ENCODE measurements around the gene PTPN9. TPM values are rescaled to one million over a fixed set of nuclear protein-coding genes. Genes with fewer than 3 reads are reported as not detected.

PTPN9 gene
- total and polyA plus RNA-seq, 2 of the 13 experiments (the other 11 are each of a cell fraction or from before 2014, with no cell fraction given), result 16.6 to 19.9 TPM

DNA sequence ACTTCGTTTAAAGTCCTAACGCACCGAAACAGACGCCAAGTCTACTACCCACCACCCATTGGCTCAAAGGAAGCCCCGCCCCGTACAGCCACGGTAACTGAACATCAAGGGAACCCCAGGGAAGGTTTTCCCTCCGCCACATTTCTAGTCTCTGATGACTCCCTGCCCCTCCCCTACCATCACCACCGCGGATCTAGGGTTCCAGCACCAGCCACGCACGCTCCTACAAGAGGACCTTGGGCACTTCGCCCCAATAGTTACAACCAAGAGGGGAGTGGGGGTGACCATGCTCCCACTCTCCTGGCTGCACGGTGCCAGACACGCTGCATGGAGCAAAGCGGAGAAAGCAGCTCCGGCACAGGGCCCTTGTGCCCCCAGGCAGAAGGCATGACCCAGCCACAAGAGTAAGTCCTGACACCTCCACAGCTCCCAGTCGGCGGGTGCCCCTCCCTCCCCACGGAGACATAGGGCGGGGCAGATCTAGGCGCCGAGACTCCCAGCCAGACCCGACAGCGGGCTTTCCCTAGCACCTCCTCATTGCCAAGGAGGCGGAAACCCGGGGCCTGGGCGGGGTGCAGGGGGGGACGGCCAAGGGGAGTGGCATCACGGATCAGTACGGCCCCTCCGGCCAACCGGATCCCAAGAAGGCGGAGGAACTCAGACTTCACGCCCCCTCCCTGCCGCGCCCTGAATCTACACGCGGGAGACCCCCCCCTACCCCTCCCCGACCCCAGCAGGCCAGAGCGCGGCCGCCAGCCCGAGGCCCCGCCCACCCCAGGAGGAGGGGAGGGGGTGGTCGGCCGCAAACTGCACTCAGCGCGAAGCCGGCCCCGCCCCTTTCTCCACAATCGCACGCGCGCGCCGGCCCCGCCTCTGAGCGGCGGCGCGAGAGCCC is 128.6 kb downstream of the PTPN9 start (continued):
- TF ChIP-seq, protein P1, sequence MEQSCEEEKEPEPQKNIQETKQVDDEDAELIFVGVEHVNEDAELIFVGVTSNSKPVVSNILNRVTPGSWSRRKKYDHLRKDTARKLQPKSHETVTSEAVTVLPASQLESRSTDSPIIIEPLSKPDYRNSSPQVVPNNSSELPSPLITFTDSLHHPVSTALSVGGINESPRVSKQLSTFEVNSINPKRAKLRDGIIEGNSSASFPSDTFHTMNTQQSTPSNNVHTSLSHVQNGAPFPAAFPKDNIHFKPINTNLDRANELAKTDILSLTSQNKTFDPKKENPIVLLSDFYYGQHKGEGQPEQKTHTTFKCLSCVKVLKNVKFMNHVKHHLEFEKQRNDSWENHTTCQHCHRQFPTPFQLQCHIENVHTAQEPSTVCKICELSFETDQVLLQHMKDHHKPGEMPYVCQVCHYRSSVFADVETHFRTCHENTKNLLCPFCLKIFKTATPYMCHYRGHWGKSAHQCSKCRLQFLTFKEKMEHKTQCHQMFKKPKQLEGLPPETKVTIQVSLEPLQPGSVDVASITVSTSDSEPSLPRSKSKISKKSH (CRISPR knock-in tag; IDR thresholded peaks at IDR 0.05; ENCODE audit: borderline replicate concordance), result peak; percentile 91
- TF ChIP-seq ZNF550 (CRISPR knock-in tag; IDR thresholded peaks at IDR 0.05; ENCODE audit: borderline replicate concordance), result 0 out of 2 replicates have a peak, but pooled peaks have one; percentile 36
- no peak for TF ChIP-seq MIXL1 (CRISPR knock-in tag; IDR thresholded peaks at IDR 0.05)
- TF ChIP-seq, protein P2, sequence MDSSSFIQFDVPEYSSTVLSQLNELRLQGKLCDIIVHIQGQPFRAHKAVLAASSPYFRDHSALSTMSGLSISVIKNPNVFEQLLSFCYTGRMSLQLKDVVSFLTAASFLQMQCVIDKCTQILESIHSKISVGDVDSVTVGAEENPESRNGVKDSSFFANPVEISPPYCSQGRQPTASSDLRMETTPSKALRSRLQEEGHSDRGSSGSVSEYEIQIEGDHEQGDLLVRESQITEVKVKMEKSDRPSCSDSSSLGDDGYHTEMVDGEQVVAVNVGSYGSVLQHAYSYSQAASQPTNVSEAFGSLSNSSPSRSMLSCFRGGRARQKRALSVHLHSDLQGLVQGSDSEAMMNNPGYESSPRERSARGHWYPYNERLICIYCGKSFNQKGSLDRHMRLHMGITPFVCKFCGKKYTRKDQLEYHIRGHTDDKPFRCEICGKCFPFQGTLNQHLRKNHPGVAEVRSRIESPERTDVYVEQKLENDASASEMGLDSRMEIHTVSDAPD (CRISPR knock-in tag; IDR thresholded peaks at IDR 0.05), result 0 out of 2 replicates have a peak, but pooled peaks have one; percentile 49
- TF ChIP-seq, protein P3, sequence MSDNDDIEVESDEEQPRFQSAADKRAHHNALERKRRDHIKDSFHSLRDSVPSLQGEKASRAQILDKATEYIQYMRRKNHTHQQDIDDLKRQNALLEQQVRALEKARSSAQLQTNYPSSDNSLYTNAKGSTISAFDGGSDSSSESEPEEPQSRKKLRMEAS (IDR thresholded peaks at IDR 0.05), result no peak
- TF ChIP-seq SNAPC2 (CRISPR knock-in tag; IDR thresholded peaks at IDR 0.05), result peak; percentile 76; the same call in 1 of the 2 replicates
- TF ChIP-seq SALL1 (CRISPR knock-in tag; IDR thresholded peaks at IDR 0.05), result peak; percentile 69
- no peak for TF ChIP-seq RFX1 (IDR thresholded peaks at IDR 0.05)
- TF ChIP-seq, protein P4, sequence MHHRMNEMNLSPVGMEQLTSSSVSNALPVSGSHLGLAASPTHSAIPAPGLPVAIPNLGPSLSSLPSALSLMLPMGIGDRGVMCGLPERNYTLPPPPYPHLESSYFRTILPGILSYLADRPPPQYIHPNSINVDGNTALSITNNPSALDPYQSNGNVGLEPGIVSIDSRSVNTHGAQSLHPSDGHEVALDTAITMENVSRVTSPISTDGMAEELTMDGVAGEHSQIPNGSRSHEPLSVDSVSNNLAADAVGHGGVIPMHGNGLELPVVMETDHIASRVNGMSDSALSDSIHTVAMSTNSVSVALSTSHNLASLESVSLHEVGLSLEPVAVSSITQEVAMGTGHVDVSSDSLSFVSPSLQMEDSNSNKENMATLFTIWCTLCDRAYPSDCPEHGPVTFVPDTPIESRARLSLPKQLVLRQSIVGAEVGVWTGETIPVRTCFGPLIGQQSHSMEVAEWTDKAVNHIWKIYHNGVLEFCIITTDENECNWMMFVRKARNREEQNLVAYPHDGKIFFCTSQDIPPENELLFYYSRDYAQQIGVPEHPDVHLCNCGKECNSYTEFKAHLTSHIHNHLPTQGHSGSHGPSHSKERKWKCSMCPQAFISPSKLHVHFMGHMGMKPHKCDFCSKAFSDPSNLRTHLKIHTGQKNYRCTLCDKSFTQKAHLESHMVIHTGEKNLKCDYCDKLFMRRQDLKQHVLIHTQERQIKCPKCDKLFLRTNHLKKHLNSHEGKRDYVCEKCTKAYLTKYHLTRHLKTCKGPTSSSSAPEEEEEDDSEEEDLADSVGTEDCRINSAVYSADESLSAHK (CRISPR knock-in tag; IDR thresholded peaks at IDR 0.05; ENCODE audit: borderline replicate concordance), result no peak
- peak; percentile 37; the same call in 1 of the 2 replicates for TF ChIP-seq ZC3H13 (CRISPR knock-in tag; IDR thresholded peaks at IDR 0.05)
- TF ChIP-seq, protein P5, sequence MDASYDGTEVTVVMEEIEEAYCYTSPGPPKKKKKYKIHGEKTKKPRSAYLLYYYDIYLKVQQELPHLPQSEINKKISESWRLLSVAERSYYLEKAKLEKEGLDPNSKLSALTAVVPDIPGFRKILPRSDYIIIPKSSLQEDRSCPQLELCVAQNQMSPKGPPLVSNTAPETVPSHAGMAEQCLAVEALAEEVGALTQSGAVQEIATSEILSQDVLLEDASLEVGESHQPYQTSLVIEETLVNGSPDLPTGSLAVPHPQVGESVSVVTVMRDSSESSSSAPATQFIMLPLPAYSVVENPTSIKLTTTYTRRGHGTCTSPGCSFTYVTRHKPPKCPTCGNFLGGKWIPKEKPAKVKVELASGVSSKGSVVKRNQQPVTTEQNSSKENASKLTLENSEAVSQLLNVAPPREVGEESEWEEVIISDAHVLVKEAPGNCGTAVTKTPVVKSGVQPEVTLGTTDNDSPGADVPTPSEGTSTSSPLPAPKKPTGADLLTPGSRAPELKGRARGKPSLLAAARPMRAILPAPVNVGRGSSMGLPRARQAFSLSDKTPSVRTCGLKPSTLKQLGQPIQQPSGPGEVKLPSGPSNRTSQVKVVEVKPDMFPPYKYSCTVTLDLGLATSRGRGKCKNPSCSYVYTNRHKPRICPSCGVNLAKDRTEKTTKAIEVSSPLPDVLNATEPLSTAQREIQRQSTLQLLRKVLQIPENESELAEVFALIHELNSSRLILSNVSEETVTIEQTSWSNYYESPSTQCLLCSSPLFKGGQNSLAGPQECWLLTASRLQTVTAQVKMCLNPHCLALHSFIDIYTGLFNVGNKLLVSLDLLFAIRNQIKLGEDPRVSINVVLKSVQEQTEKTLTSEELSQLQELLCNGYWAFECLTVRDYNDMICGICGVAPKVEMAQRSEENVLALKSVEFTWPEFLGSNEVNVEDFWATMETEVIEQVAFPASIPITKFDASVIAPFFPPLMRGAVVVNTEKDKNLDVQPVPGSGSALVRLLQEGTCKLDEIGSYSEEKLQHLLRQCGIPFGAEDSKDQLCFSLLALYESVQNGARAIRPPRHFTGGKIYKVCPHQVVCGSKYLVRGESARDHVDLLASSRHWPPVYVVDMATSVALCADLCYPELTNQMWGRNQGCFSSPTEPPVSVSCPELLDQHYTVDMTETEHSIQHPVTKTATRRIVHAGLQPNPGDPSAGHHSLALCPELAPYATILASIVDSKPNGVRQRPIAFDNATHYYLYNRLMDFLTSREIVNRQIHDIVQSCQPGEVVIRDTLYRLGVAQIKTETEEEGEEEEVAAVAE (CRISPR knock-in tag; IDR thresholded peaks at IDR 0.05; ENCODE audit: borderline replicate concordance), result 0 out of 2 replicates have a peak, but pooled peaks have one; percentile 24
- TF ChIP-seq ZNF773 (CRISPR knock-in tag; IDR thresholded peaks at IDR 0.05; ENCODE audit: borderline replicate concordance), result 0 out of 2 replicates have a peak, but pooled peaks have one; percentile 52
- TF ChIP-seq, protein P6, sequence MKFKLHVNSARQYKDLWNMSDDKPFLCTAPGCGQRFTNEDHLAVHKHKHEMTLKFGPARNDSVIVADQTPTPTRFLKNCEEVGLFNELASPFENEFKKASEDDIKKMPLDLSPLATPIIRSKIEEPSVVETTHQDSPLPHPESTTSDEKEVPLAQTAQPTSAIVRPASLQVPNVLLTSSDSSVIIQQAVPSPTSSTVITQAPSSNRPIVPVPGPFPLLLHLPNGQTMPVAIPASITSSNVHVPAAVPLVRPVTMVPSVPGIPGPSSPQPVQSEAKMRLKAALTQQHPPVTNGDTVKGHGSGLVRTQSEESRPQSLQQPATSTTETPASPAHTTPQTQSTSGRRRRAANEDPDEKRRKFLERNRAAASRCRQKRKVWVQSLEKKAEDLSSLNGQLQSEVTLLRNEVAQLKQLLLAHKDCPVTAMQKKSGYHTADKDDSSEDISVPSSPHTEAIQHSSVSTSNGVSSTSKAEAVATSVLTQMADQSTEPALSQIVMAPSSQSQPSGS (CRISPR knock-in tag; IDR thresholded peaks at IDR 0.05), result no peak
- peak; percentile 9 for TF ChIP-seq SRSF1 (optimal IDR thresholded peaks at IDR 0.05; ENCODE audit: low read depth, low read length)
- TF ChIP-seq GATAD1 (CRISPR knock-in tag; IDR thresholded peaks at IDR 0.05), result peak; percentile 59; the same call in 1 of the 2 replicates

All from HepG2 (cell line).